GM21737 (cell line): ENCODE results near the gene DNAH11.
"Not testable (repeated sequence)": the region's sequence is repeated elsewhere in the genome, so short reads cannot be mapped to it uniquely, and the experiment has no call there.

ENCODE experiments used
- ATAC-seq: cut with Tn5 transposase; IDR thresholded peaks from one replicate; pipeline ENCODE4 v1.9.1; 2021; ENCODE audit warnings: mild to moderate bottlenecking, moderate library complexity; ENCODE audit not compliant: unreplicated experiment

Gene DNAH11

DNA sequence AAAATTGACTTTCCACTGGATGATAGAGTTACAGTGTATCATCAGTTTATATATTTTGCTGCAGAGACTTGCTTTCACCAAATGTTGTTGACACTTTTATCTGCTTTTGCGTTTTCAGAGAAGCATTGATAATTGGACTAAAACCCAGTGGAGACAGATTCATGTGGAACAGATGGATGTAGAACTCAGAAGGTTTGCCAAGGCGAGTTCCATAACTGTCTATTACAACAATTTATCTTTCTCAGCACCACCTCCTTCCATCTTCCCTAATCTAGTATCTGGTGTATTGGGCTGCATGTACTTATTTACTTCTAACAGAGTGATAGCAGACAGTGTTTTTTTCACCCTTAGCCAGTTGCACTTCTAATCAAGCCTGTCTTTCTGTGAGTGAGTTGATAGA, 73.3 kb downstream of the DNAH11 start:
- no peak for ATAC-seq

DNA sequence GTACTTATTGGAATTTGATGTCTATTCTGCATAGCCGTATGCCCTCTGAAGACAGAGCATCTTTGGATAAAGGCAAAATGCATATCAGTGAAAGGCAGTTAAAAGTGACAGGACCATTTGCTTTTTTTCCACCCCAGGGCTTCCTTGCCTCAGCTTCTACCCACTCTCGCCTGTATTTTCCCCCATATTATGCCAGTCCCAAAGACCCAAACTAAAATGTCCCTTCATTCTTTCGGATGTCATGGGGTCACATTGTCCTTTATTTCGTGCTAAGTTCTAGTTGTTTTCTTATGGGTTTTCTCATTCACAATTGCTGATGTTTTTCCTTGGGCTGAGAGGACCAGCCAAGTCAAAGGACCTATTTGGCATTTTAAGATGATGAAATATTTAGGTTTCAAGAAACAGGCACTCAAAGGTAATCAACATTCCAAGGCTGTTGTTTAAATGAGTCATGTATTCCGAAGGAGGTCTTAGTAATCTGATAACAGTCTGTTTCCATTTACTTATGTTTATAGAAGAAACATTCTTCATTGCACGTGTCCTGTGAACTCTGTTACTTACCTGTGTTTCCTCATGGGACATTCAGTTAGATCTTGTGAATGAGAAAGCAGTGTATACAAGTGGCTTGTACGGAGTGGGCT, 74.1 kb downstream of the DNAH11 start:
- ATAC-seq: no peak

DNA sequence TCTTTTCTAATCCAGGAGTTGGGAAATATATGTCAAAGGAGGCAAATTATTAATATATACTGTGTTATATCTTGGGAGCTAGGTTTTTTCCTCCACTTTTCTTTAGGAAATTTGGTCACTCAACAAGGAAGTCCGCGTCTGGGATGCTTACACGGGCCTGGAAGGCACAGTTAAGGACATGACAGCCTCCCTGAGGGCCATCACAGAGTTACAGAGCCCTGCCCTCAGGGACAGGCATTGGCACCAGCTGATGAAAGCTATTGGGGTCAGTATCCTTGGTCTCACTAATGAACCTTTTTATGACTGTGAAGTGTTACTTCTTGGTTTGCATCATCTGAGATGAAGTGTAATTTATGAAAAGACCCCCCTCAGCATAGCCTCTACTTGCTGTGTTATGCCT, 74.7 kb downstream of the DNAH11 start:
- no peak for ATAC-seq

DNA sequence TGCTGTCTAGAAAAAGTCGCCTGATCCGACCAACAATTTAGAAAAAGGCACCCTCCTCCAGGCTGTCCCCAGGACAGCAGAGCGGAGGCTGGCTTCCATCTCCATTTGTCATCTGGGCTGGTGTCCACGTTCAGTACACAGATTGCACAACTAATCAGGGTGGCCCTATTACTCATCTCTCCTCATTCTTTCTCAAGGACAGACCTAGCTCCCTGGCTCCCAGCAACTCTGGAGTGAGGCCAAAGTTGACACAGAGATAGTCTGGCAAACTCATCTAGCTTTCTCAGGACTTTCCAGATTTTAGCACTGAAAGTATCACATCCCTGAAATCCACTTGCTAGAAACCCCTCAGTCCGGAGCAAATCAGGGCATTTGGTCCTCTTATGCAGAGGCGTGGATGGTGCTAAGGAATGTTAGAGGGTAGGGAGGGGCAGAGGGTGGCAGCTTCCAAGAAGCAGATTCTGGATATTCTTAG, 75.1 kb downstream of the DNAH11 start:
- no peak for ATAC-seq

DNA sequence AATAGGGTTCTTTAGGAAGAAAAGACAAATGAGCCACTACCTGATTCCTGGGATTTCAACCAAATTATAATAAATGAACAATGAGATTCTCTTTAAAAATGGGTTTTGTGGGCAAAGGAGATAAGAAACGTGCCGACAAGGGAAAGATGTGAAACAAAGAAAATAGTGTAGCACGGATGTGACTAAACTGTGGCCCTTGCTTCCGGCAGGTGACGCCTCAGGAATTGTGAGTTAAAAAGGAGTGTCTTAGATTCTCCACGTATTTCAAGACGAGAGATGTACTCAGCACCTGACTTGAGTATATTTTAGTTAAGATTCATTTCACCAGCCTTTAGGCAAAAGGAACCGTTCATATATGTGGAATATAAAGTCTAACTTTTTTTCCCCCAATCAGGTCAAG, 75.9 kb downstream of the DNAH11 start:
- ATAC-seq: no peak

DNA sequence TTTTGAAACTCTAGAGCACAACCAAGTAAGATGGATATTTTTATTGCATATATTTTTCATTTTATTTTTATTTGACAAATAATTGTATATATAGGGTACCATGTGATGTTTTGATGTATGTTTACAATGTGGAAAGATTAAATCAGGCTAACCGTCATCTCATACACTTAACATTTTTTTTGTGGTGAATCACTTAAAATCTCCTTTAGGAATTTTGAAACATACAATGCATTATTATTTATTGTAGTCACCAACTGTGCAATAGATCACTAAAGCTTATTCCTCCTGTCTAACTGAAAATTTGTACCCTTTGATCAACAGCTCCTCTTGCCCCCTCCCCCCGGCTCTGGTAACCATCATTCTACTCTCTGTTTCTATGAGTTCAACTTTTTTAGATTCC, 77.2 kb downstream of the DNAH11 start:
- ATAC-seq: no peak

DNA sequence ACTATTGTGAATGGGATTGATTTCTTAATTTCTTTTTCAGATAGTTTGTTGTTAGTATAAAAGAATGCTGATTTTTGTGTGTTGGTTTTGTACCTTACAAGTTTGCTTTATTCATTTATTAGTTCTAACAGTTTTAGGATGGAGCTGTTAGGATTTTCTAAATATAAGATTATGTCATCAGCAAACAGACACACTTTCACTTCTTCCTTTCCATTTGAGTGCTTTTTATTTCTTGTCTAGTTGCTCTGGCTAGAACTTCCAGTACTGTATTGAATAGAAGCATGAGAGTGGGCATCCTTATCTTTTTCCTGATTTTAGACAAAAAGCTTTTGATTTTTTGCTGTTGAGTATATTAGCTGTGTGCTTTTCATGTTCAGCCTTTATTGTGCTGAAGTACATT, 81.5 kb downstream of the DNAH11 start:
- ATAC-seq: no peak

DNA sequence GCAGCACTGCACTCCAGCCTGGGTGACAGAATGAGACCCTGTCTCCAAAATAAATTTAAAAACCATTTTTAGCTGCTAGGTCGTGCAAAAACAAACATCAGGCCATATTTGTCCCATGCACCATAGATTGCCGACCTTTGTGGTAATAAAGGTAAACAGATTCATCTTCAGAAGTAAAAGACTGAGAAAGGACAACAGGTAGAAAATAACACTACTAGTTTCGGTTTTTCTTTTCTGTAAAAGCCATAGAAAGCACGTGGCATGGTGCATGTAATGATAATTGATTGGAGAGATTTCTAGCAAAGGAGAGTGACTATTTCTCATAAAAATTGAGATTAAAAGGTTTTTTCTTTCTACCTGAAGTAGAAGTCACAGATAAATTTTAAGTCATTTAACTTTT, 93.9 kb downstream of the DNAH11 start:
- no peak for ATAC-seq

DNA sequence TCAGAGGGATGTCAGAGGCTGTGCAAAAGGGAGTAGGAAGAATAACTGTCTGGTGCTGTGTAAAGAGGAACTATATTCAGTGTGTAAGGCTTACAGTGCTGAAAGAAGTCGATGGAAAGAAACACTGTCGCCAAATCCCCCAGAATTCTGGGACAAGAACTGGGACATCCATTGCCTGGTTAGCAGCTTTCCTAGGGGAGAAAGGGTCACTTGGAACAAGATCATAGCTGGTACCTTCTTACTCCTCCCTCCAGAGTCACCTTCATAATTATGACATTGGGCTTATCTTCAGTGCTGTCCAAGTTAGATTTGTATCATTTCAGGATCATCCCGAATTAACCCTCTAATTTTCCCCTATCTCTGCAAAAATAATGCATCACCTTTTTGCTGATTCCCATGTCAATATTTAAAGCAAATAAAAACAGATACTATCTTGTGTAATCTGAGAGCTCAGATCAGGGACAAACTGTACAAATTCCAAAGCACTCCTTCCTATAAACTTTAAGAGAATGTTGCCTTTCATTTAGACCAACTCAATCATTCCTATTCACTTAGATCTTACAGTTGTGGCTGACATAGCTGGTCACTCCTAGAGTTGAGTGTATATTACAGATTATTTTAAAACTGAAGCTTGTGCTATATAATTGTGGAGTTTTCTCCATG, 96.5 kb downstream of the DNAH11 start:
- ATAC-seq: no peak

DNA sequence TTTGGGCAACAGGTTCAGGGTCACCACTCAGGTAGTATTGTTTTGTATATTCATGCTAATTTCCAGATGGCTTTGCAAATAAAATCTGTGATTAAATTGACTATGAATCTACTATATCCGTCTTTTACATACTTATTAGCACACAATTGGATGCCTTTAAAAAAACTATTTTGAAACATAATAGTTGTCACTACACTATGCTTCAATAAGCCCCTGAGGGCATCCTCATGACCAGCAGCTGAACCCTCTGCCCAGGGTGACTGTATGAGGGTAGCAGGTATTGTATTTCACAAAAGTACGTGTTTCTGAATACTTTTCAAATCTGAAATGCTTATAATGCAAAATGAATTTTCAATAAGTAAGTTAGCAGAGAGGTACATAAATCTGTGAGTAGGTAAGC, 97.3 kb downstream of the DNAH11 start:
- no peak for ATAC-seq

DNA sequence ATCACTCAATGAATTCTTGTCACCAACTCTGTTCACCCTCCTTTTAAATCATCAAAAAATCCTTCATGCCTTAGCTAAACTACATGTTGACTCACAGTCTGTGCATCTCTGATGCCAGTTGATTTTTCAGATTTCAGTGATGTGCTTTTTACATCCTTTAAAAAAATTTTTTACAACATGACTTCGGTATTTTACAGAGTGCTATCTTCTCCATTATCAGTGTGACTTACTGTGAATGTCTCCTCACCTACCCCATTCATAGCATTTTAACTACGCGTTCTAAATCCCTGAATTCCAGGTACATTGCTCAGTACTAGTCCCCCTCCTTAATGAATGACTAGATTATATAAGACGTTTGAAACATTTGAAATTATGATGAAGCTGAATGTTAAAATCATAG, 98.7 kb downstream of the DNAH11 start:
- no peak for ATAC-seq

DNA sequence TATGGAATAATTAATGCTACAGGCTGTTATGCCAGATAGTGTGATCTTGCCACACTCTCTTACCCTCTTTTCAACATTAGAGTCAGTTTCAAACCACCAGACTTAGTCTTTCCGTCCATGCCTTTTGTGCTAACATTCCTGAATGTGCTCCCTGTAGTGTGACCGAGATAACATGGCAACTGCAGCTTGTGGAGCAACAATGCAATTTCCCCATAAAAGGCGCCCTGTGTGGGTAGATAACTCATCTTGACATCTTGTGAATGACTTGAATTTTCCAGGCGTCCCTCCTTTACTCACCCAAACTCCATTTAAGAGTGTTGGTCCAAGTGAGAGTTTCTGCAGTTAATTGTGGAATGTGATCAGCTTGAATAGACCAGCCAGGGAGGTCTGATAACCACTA, 99.6 kb downstream of the DNAH11 start:
- ATAC-seq: no peak

DNA sequence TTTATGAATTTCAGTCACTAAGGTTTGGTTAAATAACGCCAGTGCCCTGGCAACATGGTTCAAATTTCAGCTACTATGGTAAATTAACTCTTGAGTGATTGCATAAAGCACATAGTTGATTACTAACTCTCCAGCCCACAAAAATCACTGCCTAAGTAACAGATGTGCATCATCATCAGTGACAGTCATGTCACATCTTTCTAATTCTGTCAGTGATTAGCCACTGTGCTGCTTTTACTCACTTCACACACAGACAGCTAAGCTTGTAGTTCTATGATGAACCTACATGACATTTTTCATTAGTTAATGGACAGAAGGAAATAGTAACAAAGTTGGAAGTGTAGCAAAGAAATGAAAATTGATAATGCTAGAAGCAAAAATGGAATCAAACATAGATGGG, 108.9 kb downstream of the DNAH11 start:
- ATAC-seq: no peak

DNA sequence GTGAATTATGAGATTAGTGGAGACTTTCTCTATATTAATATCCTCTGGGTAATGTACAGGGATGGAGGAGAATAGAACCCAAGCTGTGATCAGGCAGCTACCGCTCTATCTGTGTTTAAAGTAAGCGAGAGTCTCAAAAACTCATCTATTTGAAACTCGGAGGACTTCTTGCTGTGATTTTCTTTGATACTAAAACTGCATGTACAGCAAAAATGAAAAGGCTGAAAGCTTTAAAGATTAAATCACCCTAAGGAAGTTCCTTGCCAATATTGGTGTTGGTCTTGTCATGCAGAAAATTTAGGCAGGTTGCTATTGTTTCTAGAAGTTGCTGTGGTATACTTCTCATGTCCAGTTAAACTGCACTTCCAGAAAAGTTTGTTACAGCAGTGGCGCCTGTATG, 110.8 kb downstream of the DNAH11 start:
- no peak for ATAC-seq

DNA sequence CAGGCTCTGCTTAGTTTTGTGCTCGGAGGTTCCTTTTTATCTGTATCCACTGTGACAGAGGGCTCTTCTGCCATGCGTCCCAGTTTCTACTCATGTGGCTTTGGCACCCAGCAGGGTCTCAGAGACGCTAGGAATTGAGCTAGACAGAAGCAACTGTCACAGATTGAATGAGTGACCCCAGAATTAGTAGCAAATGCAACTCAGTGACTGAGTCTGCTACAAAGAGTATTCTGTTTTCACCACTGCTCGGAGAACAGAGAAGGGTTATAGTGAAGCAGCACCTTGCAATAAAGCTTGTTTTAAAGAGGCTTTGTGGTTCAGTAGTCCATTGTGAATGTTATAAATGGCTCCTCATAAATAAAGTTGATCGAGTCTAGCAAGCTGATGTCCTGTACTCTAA, 113.2 kb downstream of the DNAH11 start:
- no peak for ATAC-seq

DNA sequence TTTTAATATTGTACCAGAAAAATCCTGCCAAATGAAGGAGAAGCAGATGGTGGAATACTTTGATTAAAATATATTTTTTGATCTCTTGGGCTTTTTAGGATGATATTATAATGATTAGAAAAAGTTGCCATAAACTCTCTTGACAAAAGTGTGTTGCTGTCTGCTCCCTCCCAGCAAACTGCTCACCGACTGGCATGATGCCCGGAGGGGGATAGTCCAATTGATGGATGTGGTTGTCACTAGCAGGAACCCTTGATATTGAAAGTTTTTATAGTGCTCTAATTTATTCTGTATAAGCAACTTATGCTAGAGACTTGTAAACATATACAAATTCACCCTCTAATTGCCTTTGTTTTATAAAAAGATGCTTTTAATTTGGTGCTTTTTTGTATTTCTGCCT, 114.0 kb downstream of the DNAH11 start:
- ATAC-seq: no peak

DNA sequence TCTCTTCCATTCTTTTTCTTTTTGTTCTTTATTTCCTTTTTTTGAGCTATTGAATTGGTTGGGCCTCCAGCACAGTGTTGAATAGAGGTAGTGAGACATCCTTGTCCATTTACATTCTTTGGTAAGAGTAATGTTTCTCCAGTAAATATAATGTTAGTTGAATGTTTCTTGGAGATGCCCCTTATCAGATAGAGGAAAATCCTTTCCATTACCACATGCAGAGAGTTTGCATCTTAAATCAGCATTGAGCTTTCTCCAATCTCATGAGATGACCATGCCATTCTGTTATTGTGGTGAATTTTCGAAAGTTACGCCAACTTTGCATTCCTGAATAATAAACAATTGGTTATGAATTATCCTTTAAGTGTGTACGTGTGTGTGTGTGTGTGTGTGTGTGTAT, 127.7 kb downstream of the DNAH11 start:
- no peak for ATAC-seq

DNA sequence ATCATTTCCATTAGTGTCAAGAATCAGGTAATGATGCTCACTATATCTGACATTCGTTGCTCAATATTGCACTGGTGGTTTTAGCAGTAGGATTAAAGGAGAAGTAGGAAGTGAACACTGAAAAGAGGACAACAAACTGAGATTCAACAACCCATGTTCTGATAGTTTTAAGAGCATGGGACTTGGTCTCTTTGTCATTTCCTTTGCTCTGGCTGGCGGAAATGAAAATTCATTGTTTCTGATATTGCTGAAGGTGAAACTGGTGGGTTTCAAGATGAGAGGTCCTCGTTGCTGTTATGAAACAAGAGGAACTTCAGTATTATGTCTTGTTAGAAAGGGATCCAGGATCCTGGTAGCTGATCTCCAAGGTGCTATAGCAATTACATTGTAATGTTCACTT, 129.0 kb downstream of the DNAH11 start:
- ATAC-seq: no peak

DNA sequence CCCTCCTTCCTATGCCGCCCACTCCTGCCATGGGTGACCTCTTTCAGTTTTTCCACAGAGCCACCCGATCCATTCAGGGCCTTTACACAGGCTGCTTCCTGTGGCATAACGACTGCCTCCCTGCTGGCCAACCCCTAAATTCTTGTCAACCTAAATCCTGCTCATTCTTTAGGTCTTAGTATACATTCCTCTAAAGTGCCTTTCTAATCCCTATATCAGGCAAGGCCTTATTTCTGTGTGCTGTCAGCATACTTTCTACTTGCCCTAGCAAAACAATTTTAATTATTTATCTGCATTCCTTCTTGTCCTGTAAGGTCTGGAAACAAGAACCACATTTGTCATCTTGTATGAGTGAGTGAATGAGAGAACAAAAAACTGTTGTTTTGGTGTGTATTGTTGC, 132.4 kb downstream of the DNAH11 start:
- no peak for ATAC-seq

DNA sequence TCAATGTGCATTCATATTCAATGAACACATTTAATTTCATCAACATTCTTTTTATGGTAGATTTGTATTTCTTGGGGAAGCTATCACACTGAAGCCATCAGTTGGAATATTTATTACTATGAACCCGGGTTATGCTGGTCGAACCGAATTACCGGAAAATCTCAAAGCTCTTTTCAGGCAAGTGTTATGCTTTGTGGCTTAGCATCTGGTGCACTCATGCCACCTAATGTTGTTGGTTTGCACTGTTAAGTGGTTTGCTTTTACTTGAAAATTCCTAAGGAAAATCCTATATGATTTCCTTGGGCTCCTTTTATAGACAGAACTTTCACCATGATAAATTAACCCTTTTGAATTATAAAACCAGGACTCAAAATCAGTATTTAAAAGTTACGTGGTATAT, 147.9 kb downstream of the DNAH11 start:
- ATAC-seq: no peak

DNA sequence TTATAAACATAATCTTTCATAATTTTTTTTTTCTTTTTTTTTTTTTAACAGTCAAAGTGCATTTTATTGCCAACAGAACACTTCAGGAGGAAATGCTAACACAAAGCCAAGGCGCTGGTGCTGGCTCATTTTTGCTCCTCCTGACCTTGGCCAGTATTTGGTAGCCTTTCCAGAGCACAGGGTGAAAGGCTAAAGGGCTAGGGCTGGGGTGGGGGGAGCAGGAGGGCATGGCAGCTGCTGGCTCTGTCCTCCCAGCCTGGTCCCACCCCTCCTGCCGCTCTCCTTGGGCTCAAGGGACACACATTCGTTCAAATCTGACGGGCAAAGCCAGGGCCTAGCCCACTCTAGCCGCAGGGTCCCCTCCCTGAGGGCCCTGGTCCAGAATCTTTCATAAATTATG, 148.3 kb downstream of the DNAH11 start:
- not testable (repeated sequence) for ATAC-seq

DNA sequence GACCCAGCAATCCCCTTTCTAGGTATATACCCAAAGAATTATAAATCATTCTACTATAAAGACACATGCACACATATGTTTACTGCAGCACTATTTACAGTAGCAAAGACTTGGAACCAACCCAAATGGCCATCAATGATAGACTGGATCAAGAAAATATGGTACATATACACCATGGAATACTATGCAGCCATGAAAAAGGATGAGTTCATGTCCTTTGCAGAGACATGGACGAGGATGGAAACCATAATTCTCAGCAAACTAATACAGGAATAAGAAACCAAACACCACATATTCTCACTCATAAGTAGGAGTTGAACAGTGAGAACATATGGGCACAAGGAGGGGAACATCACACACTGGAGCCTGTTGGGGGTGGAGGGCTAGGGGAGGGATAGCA, 157.7 kb downstream of the DNAH11 start:
- ATAC-seq: not testable (repeated sequence)

DNA sequence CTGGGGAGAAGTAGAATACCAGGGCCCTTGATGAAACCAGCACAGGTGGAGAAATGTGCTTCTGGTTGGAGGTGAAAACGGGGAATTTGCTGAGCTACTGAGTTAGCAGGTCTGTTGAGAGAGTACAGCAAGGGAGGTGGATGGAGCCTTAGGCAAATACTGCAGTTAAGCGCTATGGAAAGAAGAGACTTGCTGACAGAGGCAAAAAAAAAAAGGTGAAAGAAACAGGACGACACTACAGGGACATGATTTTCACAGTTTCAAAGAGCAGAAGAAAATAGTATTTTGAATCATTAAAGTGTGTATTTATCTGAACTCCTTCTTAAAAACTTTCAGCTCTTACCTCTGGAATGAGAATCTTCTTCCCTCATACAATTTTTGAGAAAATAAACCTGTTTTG, 159.5 kb downstream of the DNAH11 start:
- no peak for ATAC-seq
